ENCODE results near the gene FGD4.
A peak's percentile ranks its signal among the peaks of the same experiment; 100 is the strongest.

The FGD4 gene

GRCh38 chr12:32460638-32461037, 61.3 kb downstream of the FGD4 start:
- no peak for DNase-seq

GRCh38 chr12:32462908-32463307, 63.5 kb downstream of the FGD4 start:
- no peak for DNase-seq

- DNase-seq, result no peak
These were observed 66.8 kb downstream of the FGD4 start for GRCh38 chr12:32466187-32466586.

- no peak for DNase-seq
These were observed 67.8 kb downstream of the FGD4 start for GRCh38 chr12:32466986-32467711.

GRCh38 chr12:32467959-32468863, 68.9 kb downstream of the FGD4 start:
- no peak for DNase-seq

- no peak for DNase-seq
These were observed 71.6 kb downstream of the FGD4 start for GRCh38 chr12:32470936-32471470.

GRCh38 chr12:32471591-32472001, 72.2 kb downstream of the FGD4 start:
- no peak for DNase-seq

GRCh38 chr12:32475724-32476123, 76.4 kb downstream of the FGD4 start:
- DNase-seq, result no peak

- no peak for DNase-seq
These were observed 77.1 kb downstream of the FGD4 start for GRCh38 chr12:32476446-32476845.

GRCh38 chr12:32477714-32478113, 78.4 kb downstream of the FGD4 start:
- no peak for DNase-seq

GRCh38 chr12:32478166-32478565, 78.8 kb downstream of the FGD4 start:
- DNase-seq, result no peak

GRCh38 chr12:32478858-32479725, 79.7 kb downstream of the FGD4 start:
- DNase-seq, result no peak

GRCh38 chr12:32482226-32482625, 82.9 kb downstream of the FGD4 start:
- DNase-seq, result no peak

GRCh38 chr12:32483499-32483898, 84.1 kb downstream of the FGD4 start:
- DNase-seq, result no peak

GRCh38 chr12:32483993-32484392, 84.6 kb downstream of the FGD4 start:
- DNase-seq, result no peak

GRCh38 chr12:32486158-32486557, 86.8 kb downstream of the FGD4 start:
- peak; percentile 33 for DNase-seq

- DNase-seq, result no peak
These were observed 88.8 kb downstream of the FGD4 start for GRCh38 chr12:32488132-32488531.

GRCh38 chr12:32489070-32489469, 89.7 kb downstream of the FGD4 start:
- DNase-seq, result no peak

GRCh38 chr12:32490801-32491200, 91.4 kb downstream of the FGD4 start:
- no peak for DNase-seq

- no peak for DNase-seq
These were observed 93.9 kb downstream of the FGD4 start for GRCh38 chr12:32493282-32493681.

GRCh38 chr12:32494656-32495055, 95.3 kb downstream of the FGD4 start:
- no peak for DNase-seq

- no peak for DNase-seq
These were observed 97.6 kb downstream of the FGD4 start for GRCh38 chr12:32496946-32497345.

GRCh38 chr12:32497864-32498263, 98.5 kb downstream of the FGD4 start:
- DNase-seq, result no peak

Measured in 8988T (cell line).